ENCODE measurements around the gene SPHK2. TPM values are rescaled to one million over a fixed set of nuclear protein-coding genes. Genes with fewer than 3 reads are reported as not detected.
"Not testable (repeated sequence)": the region's sequence is repeated elsewhere in the genome, so short reads cannot be mapped to it uniquely, and the experiment has no call there.

The SPHK2 gene
- total RNA-seq, 8 experiments from 2014 or later: 8.9 to 29.5 (median 16.1) TPM

GRCh38 chr19:48674921-48675824 lies 55.9 kb downstream of the SPHK2 start:
- in situ Hi-C loops (cut with MboI; ENCODE audit: low pct_unique_long_range_greater_than_20kb in 2 of 9, low sequenced_read_pairs in 9 of 9, unreplicated experiment in 9 of 9): no loop called here
- H3K4me3 ChIP-seq: no peak overlapping the region
- no peak overlapping the region for H3K27ac ChIP-seq
- peak; percentile 86 to 97 (median 89) for ATAC-seq (replicated peaks in 6 of 8)
- H3K4me1 ChIP-seq (replicated peaks in 1 of 2): peaks cover 29 to 36% of the 10 kb centered on the region in 2 donors
- WGBS, 10 experiments: 0 to 100% (median 40%) methylated on average over 1 to 13 of the region's 28 CpGs; no CpG with 5 or more reads in 1 of the 10 experiments

- Histone ChIP-seq H3K27ac (no peak overlapping the region), H3K4me3 (no peak overlapping the region), H3K4me1 (replicated peaks in 1 of 2) (peaks cover 21 to 28% of the 10 kb centered on the region in 2 donors)
- WGBS, 10 experiments: 68 to 83% methylated on average over 6 to 10 of the region's 17 CpGs; no CpG with 5 or more reads in 8 of the 10 experiments
- ATAC-seq (replicated peaks in 6 of 8): no peak
- in situ Hi-C loops (cut with MboI; ENCODE audit: low pct_unique_long_range_greater_than_20kb in 2 of 9, low sequenced_read_pairs in 9 of 9, unreplicated experiment in 9 of 9): no loop called here
Measured at GRCh38 chr19:48676487-48676886, 57.2 kb downstream of the SPHK2 start.

GRCh38 chr19:48676887-48677286 lies 57.6 kb downstream of the SPHK2 start:
- H3K4me1 ChIP-seq (replicated peaks in 1 of 2): peaks cover 21 to 27% of the 10 kb centered on the region in 2 donors
- ATAC-seq (replicated peaks in 6 of 8): no peak
- in situ Hi-C loops (cut with MboI; ENCODE audit: low pct_unique_long_range_greater_than_20kb in 2 of 9, low sequenced_read_pairs in 9 of 9, unreplicated experiment in 9 of 9): no loop called here
- H3K4me3 ChIP-seq: no peak overlapping the region
- H3K27ac ChIP-seq: no peak overlapping the region
- whole genome bisulfite sequencing, 10 experiments: 48 to 95% (median 84%) methylated on average over 1 to 12 of the region's 13 CpGs; no CpG with 5 or more reads in 3 of the 10 experiments

GRCh38 chr19:48678201-48678600 lies 58.9 kb downstream of the SPHK2 start:
- peak in 2 of 8 experiments; percentile 54 to 59 for ATAC-seq (replicated peaks in 6 of 8)
- 68 to 86% (median 80%) methylated on average over 1 to 4 of the region's 4 CpGs; no CpG with 5 or more reads in 7 of the 10 experiments for WGBS, 10 experiments
- in situ Hi-C loops (cut with MboI; ENCODE audit: low pct_unique_long_range_greater_than_20kb in 2 of 9, low sequenced_read_pairs in 9 of 9, unreplicated experiment in 9 of 9): no loop called here

GRCh38 chr19:48680006-48680405 lies 60.7 kb downstream of the SPHK2 start:
- ATAC-seq (replicated peaks in 6 of 8); H3K27ac ChIP-seq; in situ Hi-C loops (cut with MboI; ENCODE audit: low pct_unique_long_range_greater_than_20kb in 2 of 9, low sequenced_read_pairs in 9 of 9, unreplicated experiment in 9 of 9); H3K4me3 ChIP-seq: not testable (repeated sequence)
- WGBS, 10 experiments: 58 to 100% (median 90%) methylated on average over 1 to 4 of the region's 19 CpGs; no CpG with 5 or more reads in 6 of the 10 experiments
- peaks cover 6 to 13% of the 10 kb centered on the region in 2 donors for H3K4me1 ChIP-seq (replicated peaks in 1 of 2)

More at GRCh38 chr19:48678201-48678600, 58.9 kb downstream of the SPHK2 start:
- Histone ChIP-seq H3K27ac (no peak overlapping the region), H3K4me3 (no peak overlapping the region), H3K4me1 (replicated peaks in 1 of 2) (peaks cover 16 to 25% of the 10 kb centered on the region in 2 donors)

Other genes with a start within 250 kb of the SPHK2 start
- 100 to 1,000 TPM in 4 of 8 experiments, 10 to 100 TPM in 4; 79.6 to 120 (median 96.8) TPM for gene KDELR1, start 228.0 kb upstream of the SPHK2 start, total RNA-seq
- 1 to 10 TPM in 4 of 8 experiments, under 1 TPM in 4; 0.31 to 3.2 (median 1.2) TPM for gene GRIN2D, start 225.8 kb upstream of the SPHK2 start, total RNA-seq
- gene GRWD1, start 173.5 kb upstream of the SPHK2 start, total RNA-seq: 10 to 100 TPM; 10.6 to 46.5 (median 21.8) TPM
- 1 to 10 TPM in 3 of 8 experiments, under 1 TPM in 5; 0.49 to 1.3 (median 0.86) TPM for gene KCNJ14, start 163.9 kb upstream of the SPHK2 start, total RNA-seq
- 10 to 100 TPM; 17.3 to 84.5 (median 39.3) TPM for gene CYTH2, start 150.1 kb upstream of the SPHK2 start, total RNA-seq
- 10 to 100 TPM in 3 of 8 experiments, 1 to 10 TPM in 2, under 1 TPM in 3; 0.25 to 17.5 (median 6.1) TPM for gene LMTK3, start 107.7 kb upstream of the SPHK2 start, total RNA-seq
- 1 to 10 TPM in 1 of 8 experiments, under 1 TPM in 7; 0.16 to 1.9 (median 0.54) TPM for gene SULT2B1, start 67.3 kb upstream of the SPHK2 start, total RNA-seq
- gene SPACA4, start 12.8 kb upstream of the SPHK2 start, total RNA-seq: under 1 TPM in 4 of 8 experiments, not detected in 4; 0.22 to 0.66 (median 0.50) TPM
- gene FAM83E, start 4.4 kb upstream of the SPHK2 start, total RNA-seq: 1 to 10 TPM in 4 of 8 experiments, under 1 TPM in 4; 0.54 to 2.5 (median 1.1) TPM
- gene RPL18, start 328 bp upstream of the SPHK2 start, total RNA-seq: 1,000 to 10,000 TPM; 1,630 to 4,209 (median 2,425) TPM
- 10 to 100 TPM in 4 of 8 experiments, 1 to 10 TPM in 4; 3.3 to 19.6 (median 10.4) TPM for gene DBP, start 17.9 kb downstream of the SPHK2 start, total RNA-seq
- gene CA11, start 26.7 kb downstream of the SPHK2 start, total RNA-seq: 10 to 100 TPM; 18.4 to 62.1 (median 32.0) TPM
- gene NTN5, start 53.5 kb downstream of the SPHK2 start, total RNA-seq: 1 to 10 TPM in 1 of 8 experiments, under 1 TPM in 6, not detected in 1; 0.16 to 1.3 (median 0.50) TPM
- 1 to 10 TPM in 6 of 8 experiments, under 1 TPM in 2; 0.79 to 4.7 (median 1.9) TPM for gene FUT2, start 76.5 kb downstream of the SPHK2 start, total RNA-seq
- 1 to 10 TPM in 6 of 8 experiments, under 1 TPM in 2; 0.71 to 5.0 (median 1.7) TPM for gene MAMSTR, start 100.2 kb downstream of the SPHK2 start, total RNA-seq
- 1 to 10 TPM in 2 of 8 experiments, under 1 TPM in 5, not detected in 1; 0.33 to 9.4 (median 0.42) TPM for gene RASIP1, start 121.1 kb downstream of the SPHK2 start, total RNA-seq
- under 1 TPM in 7 of 8 experiments, not detected in 1; 0.14 to 0.76 (median 0.49) TPM for gene IZUMO1, start 127.4 kb downstream of the SPHK2 start, total RNA-seq
- 1 to 10 TPM in 1 of 8 experiments, under 1 TPM in 7; 0.13 to 3.7 (median 0.47) TPM for gene FUT1, start 133.1 kb downstream of the SPHK2 start, total RNA-seq
- under 1 TPM in 2 of 8 experiments, not detected in 6; 0.28 to 0.29 TPM for gene FGF21, start 136.0 kb downstream of the SPHK2 start, total RNA-seq
- gene BCAT2, start 191.5 kb downstream of the SPHK2 start, total RNA-seq: 10 to 100 TPM; 26.6 to 49.8 (median 35.1) TPM
- 10 to 100 TPM in 2 of 8 experiments, 1 to 10 TPM in 6; 1.6 to 27.3 (median 5.4) TPM for gene HSD17B14, start 217.0 kb downstream of the SPHK2 start, total RNA-seq
- 10 to 100 TPM in 3 of 8 experiments, 1 to 10 TPM in 4, under 1 TPM in 1; 0.33 to 30.8 (median 6.5) TPM for gene PLEKHA4, start 249.1 kb downstream of the SPHK2 start, total RNA-seq